8988T (cell line): ENCODE data around the gene ANKRD24.
A peak's percentile ranks its signal among the peaks of the same experiment; 100 is the strongest.
"Not testable (repeated sequence)": the region's sequence is repeated elsewhere in the genome, so short reads cannot be mapped to it uniquely, and the experiment has no call there.

Source experiments
- DNase-seq: peaks from one replicate; pipeline ENCODE4 v3.0.0; 2011

The ANKRD24 gene

DNA sequence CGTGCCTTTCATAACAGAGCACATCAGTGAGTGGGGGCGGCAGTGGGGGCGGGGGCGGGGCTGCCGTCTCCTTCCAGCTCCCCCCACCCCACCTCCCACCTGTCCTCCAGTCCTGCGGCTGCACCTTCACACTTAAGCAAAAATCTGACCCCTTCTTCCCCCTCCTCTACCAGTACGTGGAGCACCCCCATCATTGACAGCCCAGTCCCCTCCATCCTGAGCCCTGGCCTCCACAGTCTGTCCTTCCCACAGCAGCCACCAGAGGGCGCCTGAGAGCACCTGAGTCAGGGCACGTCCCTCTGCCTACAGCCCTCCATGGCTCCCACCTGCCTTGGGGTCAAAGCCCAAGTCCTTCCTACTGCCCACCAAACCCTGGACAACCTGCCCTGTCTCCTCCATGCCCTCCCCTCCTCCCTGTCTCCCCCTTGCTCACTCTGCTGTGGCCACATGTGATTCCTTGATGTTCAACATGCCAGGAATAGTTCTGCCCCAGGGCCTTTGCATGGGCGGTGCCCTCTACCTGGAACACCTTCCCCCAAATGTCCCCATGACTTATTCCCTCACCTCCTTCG lies 50.9 kb downstream of the ANKRD24 start:
- no peak for DNase-seq

DNA sequence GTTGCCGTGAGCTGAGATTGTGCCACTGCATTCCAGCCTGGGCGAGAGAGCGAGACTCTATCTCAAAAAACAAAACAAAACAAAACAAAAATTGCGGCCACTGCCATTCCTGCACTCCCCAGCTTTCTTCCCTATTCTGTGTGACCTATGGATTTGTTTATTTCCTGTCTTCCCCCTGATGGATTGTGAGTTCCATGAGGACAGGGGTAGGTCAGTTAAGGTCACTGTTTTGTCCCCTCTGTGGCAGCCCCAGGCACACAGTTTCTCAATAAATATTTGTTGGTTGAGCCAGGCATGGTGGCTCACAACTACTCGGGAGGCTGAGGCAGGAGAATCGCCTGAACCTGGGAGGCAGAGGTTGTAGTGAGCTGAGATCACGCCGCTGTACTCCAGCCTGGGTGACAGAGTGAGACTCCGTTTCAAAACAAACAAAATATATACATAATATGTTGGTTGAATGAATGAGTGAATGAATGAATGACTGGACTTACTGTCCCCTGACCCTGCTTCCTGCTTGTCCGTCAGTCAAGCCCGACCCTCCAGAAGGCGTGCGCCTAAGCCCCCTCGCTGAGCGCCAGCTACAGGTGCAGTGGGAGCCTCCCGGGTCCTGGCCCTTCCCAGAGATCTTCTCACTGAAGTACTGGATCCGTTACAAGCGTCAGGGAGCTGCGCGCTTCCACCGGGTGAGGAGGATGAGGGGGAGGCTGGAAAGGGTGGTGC lies 51.8 kb downstream of the ANKRD24 start:
- no peak for DNase-seq

DNA sequence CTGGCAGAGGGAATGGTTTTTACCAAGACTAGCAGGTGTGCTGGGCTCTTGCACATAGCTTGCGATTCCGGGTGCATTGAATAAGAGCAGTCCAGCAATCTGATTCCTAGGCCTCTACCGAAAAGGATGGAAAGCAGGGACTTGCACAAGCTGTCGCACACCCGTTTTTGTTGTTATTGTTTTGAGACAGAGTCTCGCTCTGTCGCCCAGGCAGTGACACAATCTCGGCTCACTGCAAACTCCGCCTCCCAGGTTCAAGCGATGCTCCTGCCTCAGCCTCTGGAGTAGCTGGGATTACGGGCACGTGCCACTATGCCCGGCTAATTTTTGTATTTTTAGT lies 52.3 kb downstream of the ANKRD24 start:
- no peak for DNase-seq

DNA sequence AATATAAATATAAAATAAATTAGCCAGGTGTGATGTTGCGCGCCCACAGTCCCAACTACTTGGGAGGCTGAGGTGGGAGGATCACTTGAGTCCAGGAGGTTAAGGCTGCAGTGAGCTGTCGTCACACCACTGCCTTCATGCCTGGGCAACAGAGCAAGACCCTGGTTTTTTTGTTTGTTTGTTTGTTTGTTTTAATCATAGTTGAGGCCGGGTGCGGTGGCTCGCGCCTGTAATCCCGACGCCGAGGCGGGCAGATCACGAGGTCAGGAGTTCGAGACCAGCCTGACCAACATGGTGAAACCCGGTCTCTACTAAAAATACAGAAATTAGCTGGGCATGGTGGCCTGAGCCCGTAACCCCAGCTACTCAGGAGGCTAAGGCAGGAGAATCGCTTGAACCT lies 55.0 kb downstream of the ANKRD24 start:
- DNase-seq = not testable (repeated sequence)

DNA sequence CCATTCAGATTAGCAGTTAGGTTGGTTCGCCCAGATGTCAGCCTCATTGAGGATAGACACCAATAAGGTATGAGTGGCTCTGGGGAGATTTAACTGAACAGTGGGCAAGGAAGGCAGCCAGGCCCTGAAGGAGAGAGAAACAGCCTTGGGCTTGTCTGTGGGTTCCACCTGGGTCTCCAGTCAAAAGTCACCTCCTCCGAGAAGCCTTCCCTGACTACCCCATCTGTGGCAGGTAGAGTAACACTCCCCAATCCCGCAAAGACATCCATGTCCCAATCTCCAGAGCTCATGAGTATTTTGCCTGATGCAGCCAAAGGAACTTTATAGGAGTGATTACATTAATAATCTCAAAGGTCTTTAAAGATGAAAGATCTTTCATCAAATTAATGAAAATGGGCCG lies 56.3 kb downstream of the ANKRD24 start:
- DNase-seq = no peak

DNA sequence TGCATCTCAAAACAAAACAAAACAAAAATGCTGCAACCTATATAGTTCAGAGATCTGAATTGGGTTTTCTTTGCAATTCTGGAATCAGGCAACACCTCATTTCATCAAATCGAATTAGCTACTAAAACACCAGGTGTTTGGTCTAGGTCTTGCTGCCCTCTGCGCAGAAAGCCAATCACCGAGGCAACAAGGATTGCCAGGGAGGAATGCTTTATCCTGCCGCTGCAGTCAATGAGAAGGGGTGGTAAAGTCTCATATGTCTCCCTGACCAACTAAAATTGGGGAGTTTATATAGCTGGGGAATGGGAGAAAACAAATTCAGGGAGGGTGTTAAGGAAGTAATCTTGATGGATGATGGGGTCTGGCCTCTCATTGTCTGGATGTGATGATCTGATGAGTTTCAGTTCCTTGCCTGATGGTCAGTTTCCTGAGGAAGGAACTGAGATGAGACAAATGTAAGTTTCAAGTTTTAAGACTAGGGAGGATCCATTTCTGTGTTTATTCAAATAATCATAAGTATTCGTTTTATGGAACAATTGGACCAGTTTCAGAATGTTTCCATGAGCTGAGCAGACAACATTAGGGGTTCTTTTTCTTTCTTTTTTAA lies 59.4 kb downstream of the ANKRD24 start:
- no peak for DNase-seq

DNA sequence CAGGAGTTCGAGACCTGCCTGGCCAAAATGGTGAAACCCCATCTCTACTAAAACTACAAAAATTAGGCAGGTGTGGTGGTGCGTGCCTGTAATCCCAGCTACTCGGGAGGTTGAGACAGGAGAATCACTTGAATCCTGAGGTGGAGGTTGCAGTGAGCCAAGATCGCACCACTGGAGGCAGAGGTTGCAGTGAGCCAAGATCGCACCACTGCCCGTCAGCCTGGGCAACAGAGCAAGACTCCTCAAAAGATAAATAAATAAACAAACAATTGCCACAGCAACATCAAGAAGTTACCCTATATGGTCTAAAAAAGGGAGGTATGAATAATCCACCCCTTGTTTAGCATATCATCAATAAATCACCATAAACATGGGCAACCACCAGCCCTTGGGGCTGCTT lies 63.4 kb downstream of the ANKRD24 start:
- not testable (repeated sequence) for DNase-seq

DNA sequence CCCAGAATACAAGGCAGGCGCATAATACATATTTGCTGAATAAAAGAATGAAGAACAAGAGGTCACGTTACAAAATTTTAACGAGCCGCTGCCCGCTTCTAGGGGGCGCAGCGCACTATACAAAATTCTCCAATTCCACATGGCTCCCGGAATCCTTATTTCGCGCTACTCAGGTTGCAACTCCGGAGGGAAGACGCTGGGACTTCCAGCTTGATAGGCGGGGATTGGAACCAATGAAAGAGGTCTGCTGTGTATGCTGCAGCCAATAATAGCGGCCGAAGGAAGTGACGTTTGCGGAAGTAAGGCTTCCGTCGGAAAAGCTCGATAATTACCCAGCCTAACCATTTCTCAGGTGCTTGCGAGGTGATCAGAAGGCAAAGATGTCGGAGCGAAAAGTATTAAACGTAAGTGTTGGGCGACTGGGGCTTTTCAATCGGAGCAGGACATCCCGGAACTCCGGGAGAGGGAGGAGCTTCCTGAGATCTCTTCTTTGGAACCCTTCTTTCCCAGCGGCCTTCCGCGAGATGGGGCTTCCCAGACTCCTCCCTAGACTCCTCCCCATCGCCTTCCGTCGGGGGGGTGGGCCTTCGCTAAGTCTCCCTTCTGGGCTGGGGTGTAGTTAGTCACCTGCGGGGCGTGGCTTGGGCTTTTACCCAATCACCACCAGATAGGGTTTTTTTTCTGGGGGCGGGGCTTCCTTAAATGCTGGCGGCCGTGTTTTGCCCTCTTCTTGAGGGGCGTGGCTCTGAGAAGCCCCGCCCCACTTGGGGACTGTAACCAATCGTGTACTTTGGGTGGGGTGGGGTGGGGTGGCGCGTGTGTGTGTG lies 64.5 kb downstream of the ANKRD24 start, which contains the start of gene YJU2:
Gene YJU2 (plus strand): TSS at position 314 of the 827 bp plus-strand sequence. CDS start 67 bp downstream, at position 381.
- peak; percentile 68 for DNase-seq

DNA sequence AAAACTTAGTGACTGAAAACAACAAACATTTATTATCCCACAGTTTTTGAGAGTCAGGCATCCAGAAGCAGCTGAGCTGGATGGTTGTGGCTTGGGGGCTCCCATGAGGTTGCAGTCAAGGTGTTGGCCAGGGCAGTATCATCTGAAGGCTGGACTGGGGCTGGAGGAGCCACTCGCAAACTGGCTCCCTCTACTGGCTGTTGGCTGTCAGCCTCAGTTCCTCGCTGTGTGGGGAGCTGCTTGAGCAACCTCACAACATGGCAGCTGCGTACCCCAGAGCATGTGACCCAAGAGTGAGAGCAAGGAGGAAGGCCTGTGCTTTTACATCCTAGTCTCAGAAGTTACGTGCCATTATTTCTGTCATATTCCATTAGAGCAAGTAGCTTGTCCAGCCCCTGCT lies 74.1 kb downstream of the ANKRD24 start:
- no peak for DNase-seq

DNA sequence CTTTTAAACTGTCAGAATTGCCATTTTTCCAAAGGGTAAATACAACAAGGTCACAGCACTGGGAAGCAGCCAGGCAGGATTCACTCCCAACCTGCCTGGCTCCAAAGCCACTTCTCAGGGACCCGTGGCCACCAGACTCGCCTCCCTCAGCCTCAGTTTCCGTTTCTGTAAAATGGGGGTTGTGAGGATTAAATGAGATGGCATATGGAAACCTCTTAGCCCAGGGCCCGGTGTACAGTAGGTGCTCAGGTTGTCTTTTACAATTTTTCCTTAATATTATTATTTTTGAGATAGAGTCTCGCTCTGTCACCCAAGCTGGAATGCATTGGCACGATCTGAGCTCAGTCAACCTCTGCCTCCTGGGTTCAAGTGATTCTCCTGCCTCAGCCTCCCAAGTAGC lies 74.5 kb downstream of the ANKRD24 start:
- DNase-seq = no peak

DNA sequence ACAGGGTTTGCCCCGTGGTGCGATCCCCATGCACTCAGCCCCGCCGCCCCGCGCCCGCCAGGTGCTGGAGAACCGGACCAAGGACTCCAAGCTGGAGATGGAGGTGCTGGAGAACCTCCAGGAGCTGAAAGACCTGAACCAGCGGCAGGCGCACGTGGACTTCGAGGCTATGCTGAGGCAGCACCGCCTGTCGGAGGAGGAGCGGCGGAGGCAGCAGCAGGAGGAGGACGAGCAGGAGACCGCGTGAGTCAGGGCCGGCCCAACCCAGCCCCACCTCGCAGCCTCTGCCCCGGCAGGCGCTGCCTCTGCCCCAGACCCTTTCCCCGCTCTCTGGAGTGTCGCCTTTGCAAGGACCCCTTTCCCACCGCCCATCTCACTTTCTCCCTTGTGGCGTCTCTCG lies 75.7 kb downstream of the ANKRD24 start:
- no peak for DNase-seq

DNA sequence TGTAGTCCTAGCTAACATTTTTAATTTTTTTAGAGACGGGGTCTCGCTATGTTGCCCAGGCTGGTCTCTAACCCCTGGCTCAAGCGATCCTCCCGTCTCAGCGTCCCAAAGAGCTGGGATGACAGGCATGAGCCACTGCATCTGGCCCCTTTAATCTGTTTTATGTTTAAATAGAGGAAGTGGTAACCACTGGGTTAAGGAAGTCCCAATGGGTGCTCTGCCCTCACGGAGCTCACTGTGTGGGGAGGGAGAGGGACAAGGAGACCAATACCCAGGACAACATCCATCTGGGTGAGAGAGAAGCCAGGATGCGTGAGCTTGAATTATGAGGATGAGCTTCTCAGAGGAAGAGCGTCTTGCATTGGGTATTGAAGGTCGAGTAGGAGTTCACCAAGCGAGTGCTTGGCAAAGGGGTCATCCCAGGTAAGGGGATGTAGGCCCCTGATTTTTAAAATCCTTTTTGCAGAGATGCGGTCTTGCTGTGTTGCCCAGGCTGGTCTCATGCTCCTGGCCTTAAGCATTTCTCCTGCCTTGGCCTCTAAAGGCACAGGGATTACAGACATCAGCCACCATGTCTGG lies 78.2 kb downstream of the ANKRD24 start:
- no peak for DNase-seq

DNA sequence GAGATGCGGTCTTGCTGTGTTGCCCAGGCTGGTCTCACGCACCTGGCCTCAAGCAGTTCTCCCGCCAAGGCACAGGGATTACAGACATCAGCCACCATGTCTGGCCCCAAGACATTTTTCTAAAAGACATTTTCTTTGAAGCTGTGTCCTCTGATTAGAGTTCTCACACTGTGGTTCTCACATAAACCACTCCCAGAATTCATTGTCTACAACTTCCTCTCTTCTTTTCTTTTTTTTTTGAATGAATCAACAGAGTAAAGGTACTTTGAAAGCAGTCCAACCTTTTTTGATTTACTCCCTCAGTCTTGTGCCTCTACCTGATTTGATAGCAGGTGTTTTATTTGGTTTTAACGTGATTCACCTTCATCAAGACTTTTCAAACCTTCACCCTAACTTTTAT lies 82.3 kb downstream of the ANKRD24 start:
- no peak for DNase-seq

DNA sequence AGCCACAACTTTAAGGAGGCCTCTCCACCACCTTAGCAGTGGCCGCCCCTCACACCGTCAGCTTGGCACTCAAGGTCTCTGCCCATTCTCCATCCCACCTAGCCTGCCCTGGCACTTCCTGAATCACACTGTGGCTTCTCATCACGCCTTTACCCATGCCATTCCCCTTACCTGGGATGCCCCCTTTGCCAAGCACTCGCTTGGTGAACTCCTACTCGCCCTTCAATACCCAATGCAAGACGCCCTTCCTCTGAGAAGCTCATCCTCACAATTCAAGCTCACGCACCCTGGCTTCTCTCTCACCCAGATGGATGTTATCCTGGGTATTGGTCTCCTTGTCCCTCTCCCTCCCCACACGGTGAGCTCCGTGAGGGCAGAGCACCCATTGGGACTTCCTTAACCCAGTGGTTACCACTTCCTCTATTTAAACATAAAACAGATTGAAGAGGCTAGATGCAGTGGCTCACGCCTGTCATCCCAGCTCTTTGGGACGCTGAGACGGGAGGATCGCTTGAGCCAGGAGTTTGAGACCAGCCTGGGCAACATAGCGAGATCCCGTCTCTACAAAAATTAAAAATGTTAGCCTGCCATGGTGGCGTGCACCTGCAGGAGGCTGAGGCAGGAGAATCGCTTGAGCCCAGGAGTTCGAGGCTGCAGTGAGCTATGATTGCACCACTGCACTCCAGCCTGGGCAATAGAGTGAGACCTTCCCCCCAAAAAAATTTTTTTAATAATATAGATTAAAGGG lies 83.9 kb downstream of the ANKRD24 start:
- no peak for DNase-seq

DNA sequence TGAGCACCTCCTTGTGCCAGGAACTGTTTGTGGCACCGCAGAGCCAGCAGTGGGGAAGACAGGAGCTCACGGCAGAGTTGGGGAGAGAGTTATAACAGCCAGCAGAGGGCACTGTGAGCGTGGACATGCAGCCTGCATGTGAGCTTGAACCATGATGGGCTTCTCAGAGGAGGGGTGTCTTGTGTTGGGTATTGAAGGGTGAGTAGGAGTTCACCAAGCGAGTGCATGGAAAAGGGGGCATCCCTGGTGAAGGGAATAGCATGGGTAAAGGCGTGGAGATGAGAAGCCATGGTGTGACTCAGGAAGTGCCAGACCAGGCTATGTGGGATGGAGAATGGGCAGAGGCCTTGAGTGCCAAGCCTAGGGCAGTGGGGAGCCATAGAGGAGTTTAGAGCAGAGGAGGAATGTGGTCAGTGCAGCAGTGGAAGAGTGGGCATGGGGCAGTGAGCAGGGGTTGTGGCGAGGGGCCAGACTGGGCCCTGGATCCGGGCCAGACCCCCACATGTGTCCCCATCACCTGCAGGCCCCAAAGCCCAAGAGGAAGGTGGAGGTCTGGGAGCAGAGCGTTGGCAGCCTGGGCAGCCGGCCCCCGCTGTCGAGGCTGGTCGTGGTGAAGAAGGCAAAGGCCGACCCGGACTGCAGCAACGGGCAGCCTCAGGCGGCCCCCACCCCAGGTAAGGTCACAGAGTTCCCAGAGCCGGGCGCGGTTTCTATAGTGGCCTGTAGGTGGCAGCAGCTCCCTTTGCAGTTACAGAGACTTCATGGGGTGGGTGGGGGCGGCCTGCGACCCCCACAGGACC lies 84.8 kb downstream of the ANKRD24 start:
- peak; percentile 66 for DNase-seq

DNA sequence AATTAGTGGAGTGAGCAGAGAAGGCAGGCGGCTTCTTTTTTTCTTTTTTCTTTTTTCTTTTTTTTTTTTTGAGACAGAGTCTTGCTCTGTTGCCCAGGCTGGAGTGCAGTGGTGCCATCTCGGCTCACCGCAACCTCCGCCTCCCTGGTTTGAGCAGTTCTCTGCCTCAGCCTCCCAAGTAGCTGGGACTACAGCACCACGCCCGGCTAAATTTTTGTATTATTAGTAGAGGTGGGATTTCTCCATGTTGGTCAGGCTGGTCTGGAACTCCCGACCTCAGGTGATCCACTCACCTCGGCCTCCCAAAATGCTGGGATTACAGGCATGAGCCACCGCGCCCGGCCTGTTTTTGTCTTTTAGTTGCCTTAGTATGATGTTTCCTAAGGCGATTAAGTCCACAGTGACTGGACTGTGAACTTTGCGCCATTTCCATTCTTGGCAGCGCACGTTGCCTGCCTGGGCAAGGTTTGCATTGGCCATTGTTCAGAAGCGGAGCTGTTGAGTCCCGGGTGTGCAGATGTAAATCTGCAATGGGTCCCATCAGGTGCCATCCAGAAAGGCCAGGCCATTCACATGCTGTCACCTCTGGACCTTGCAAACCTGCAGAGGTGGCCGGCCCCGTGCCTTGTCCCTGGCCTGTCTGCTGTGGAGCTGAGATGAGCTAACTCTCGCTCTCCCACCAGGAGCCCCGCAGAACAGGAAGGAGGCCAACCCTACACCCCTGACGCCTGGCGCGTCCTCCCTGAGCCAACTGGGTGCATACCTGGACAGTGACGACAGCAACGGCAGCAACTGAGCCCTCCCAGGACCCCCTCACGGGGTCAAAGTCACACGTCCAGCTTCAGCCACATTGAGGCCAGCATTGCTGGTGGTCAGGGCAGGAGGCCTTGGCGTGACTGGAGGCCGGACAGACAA lies 85.7 kb downstream of the ANKRD24 start:
- no peak for DNase-seq

DNA sequence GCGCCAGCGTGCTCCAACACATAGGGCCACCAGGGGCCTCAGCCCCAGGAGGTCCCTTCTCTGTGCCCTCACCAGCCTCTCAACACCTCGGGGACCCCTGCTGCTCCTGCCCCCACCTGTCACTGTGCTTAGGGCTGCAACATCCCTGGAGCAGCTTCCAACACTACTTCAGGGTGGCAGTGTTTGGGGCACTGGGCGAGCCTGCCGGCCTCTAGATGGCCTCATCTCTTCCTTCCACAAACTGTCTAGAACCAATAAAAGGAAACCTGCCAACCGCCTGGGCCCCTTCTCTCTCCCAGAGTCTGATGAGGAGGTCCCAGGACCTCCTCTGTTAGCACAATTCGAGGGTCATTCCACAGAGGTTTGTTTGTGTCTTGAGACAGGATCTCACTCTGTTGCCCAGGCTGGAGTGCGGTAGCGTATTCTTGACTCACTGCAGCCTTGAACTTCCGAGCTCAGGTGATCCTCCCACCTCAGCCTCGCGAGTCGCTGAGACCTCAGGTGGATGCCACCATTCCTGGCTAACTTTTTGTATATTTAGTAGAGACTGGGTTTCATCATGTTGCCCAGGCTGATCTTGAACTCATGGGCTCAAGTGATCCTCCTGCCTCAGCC lies 86.4 kb downstream of the ANKRD24 start:
- DNase-seq = no peak

DNA sequence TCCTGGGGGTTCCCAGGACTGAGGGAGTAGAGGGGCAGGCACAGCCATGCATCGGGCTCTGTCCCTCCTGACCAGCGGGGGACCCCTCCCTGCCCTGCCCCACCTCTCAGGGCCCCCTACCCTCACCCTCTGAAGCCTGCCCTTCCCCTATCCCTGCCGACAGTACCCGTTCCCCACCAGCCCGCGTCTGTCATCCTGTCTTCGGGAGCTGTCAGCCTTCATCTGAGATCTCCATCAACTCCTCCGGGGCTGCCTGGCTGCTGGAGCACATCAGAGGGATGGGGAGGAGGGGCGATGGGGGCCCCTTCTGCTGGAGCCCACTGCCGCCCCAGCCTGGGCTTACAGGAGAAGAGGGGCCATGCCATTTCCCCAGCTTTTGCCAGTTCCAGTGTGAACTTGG lies 90.4 kb downstream of the ANKRD24 start:
- DNase-seq = no peak

DNA sequence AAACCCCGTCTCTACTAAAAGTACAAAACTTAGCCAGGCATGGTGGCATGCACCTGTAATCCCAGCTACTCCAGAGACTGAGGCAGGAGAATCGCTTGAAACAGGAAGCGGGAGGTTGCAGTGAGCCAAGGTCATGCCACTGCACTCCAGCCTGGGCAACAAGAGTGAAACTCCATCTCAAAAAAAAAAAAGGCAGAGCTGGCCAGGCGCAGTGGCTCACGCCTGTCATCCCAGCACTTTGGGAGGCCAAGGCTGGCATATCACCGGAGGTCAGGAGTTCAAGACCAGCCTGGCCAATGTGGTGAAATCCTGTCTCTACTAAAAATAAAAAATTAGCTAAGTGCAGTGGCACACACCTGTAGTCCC lies 91.8 kb downstream of the ANKRD24 start:
- DNase-seq = not testable (repeated sequence)
